H1 (cell line): Measurements from ENCODE around the gene CIITA. TPM values are rescaled to one million over a fixed set of nuclear protein-coding genes. Genes with fewer than 3 reads are reported as not detected.

Experiments used
- CTCF ChIA-PET: fragments of 300-600 bp; sonication (Branson Sonifier 250); formaldehyde crosslinking; loops from one replicate; lab custom pipeline; 2021; ENCODE audit not compliant: partially characterized antibody; lab: Charles Lee
- POLR2A ChIA-PET: fragments of 300-600 bp; sonication (Branson Sonifier 250); formaldehyde crosslinking; loops from one replicate; lab custom pipeline; 2021; ENCODE audit warnings: inconsistent platforms; ENCODE audit not compliant: partially characterized antibody; lab: Charles Lee
- DNase-seq, 2 experiments: peaks; one replicate each; pipeline versions ENCODE4 v3.0.0 to v3.0.0-alpha.2; 2010 to 2022; ENCODE audit warnings: low spot score in 2 of 2, low read depth in 1 of 2, mixed read lengths in 1 of 2
- FAIRE-seq: peaks from 2 replicates; lab custom pipeline; 2011; peaks lifted over from hg19 to GRCh38; lab: Jason Lieb, UNC
- H2AFZ ChIP-seq: 2 replicates; pipeline ENCODE4 v1.8.1; 2012; ENCODE audit warnings: low read length, inconsistent platforms
- H2AK5ac ChIP-seq: 2 replicates; pipeline ENCODE4 v1.6.1; 2013; ENCODE audit warnings: low read depth, low read length
- H2BK120ac ChIP-seq: replicated peaks from 2 replicates; pipeline ENCODE3; 2013; ENCODE audit warnings: low read depth, low read length, inconsistent platforms
- H2BK12ac ChIP-seq: 2 replicates; pipeline ENCODE4 v1.6.1; 2013; ENCODE audit warnings: low read depth, low read length
- H2BK15ac ChIP-seq: 2 replicates; pipeline ENCODE4 v1.6.1; 2013; ENCODE audit warnings: low read length
- H2BK20ac ChIP-seq: 2 replicates; pipeline ENCODE4 v1.6.1; 2013; ENCODE audit warnings: low read length
- H2BK5ac ChIP-seq: 2 replicates; pipeline ENCODE4 v1.6.1; 2013; ENCODE audit warnings: low read depth, low read length
- H3K14ac ChIP-seq: 2 replicates; pipeline ENCODE4 v1.6.1; 2013; ENCODE audit warnings: inconsistent platforms; ENCODE audit not compliant: insufficient read length
- H3K18ac ChIP-seq: 2 replicates; pipeline ENCODE4 v1.6.1; 2013; ENCODE audit warnings: low read length; ENCODE audit errors: extremely low read depth
- H3K23ac ChIP-seq: 2 replicates; pipeline ENCODE4 v1.6.1; 2013; ENCODE audit warnings: inconsistent platforms; ENCODE audit not compliant: insufficient read length
- H3K23me2 ChIP-seq: 2 replicates; pipeline ENCODE4 v1.6.1; 2013; ENCODE audit warnings: low read depth, low read length
- H3K27ac ChIP-seq: 2 replicates; pipeline ENCODE4 v1.6.1; 2011; ENCODE audit warnings: low read depth, low read length, inconsistent platforms
- H3K27me3 ChIP-seq, 4 experiments: replicated peaks in 1 of 4; 1 replicate in 1 of 4; 2 replicates in 3 of 4; pipeline versions ENCODE4 v1.6.1 to v1.8.1; 2011 to 2013; ENCODE audit warnings: low read length in 3 of 4, mild to moderate bottlenecking in 3 of 4, inconsistent platforms in 2 of 4, mixed read lengths in 2 of 4, moderate library complexity in 1 of 4; ENCODE audit not compliant: control insufficient read depth in 3 of 4, insufficient read depth in 3 of 4; ENCODE audit errors: extremely low read depth in 1 of 4
- H3K36me3 ChIP-seq, 4 experiments: 2 replicates each; pipeline versions ENCODE4 v1.6.1 to v1.8.1; 2011 to 2013; ENCODE audit warnings: mild to moderate bottlenecking in 4 of 4, low read length in 3 of 4, moderate library complexity in 2 of 4, control low read depth in 1 of 4, inconsistent platforms in 1 of 4; ENCODE audit not compliant: insufficient read depth in 4 of 4, control insufficient read depth in 2 of 4
- H3K4ac ChIP-seq: replicated peaks from 2 replicates; pipeline ENCODE3; 2013; ENCODE audit warnings: low read length, low read depth, mixed read lengths, inconsistent platforms; ENCODE audit not compliant: insufficient read length
- H3K4me1 ChIP-seq, 4 experiments: replicated peaks in 1 of 4; 1 replicate in 1 of 4; 2 replicates in 3 of 4; pipeline versions ENCODE4 v1.6.1 to v1.8.1; 2011 to 2013; ENCODE audit warnings: low read length in 3 of 4, inconsistent platforms in 2 of 4, mixed read lengths in 1 of 4; ENCODE audit not compliant: insufficient read depth in 4 of 4, control insufficient read depth in 3 of 4
- H3K4me2 ChIP-seq, 2 experiments: 2 replicates each; pipeline versions ENCODE4 v1.6.1 to v1.8.1; 2011 to 2013; ENCODE audit warnings: low read depth in 2 of 2, low read length in 2 of 2, control low read depth in 1 of 2, inconsistent platforms in 1 of 2, mild to moderate bottlenecking in 1 of 2; ENCODE audit not compliant: insufficient read depth in 1 of 2
- H3K4me3 ChIP-seq, 4 experiments: fragments of 200-600, 300-600 bp in 1 of 4; sonication (generic), shearing (Covaris generic), sonication (Bioruptor Twin) in 1 of 4; 2 replicates each; pipeline versions ENCODE4 v1.5.1 to v1.8.1; 2011 to 2016; ENCODE audit warnings: low read length in 4 of 4, low read depth in 3 of 4, control low read depth in 2 of 4, inconsistent platforms in 2 of 4, mild to moderate bottlenecking in 2 of 4, mixed read lengths in 1 of 4, moderate library complexity in 1 of 4; ENCODE audit not compliant: insufficient read depth in 2 of 4; ENCODE audit errors: extremely low read depth in 1 of 4
- H3K56ac ChIP-seq: replicated peaks from 2 replicates; pipeline ENCODE3; 2013; ENCODE audit warnings: low read depth, mild to moderate bottlenecking, mixed read lengths, low read length, inconsistent platforms; ENCODE audit not compliant: insufficient read length
- H3K79me1 ChIP-seq: 2 replicates; pipeline ENCODE4 v1.6.1; 2013; ENCODE audit warnings: low read depth, low read length, control low read depth
- H3K79me2 ChIP-seq, 2 experiments: 2 replicates each; pipeline versions ENCODE4 v1.6.1 to v1.8.1; 2012 to 2013; ENCODE audit warnings: low read length in 2 of 2, mild to moderate bottlenecking in 2 of 2, inconsistent platforms in 1 of 2; ENCODE audit not compliant: insufficient read depth in 2 of 2, control insufficient read depth in 1 of 2
- H3K9ac ChIP-seq, 4 experiments: replicated peaks in 1 of 4; 1 replicate in 1 of 4; 2 replicates in 3 of 4; pipeline versions ENCODE4 v1.6.1 to v1.8.1; 2011 to 2013; ENCODE audit warnings: low read depth in 3 of 4, low read length in 3 of 4, control low read depth in 2 of 4, mild to moderate bottlenecking in 2 of 4, moderate library complexity in 2 of 4, inconsistent platforms in 1 of 4; ENCODE audit errors: extremely low read depth in 1 of 4
- H3K9me3 ChIP-seq, 2 experiments: 2 replicates each; pipeline versions ENCODE4 v1.6.1 to v1.8.1; 2012 to 2013; ENCODE audit warnings: mild to moderate bottlenecking in 2 of 2, moderate library complexity in 2 of 2, control low read depth in 1 of 2, inconsistent platforms in 1 of 2, low read depth in 1 of 2, low read length in 1 of 2, mixed read lengths in 1 of 2; ENCODE audit not compliant: insufficient read depth in 2 of 2
- H4K20me1 ChIP-seq, 2 experiments: replicated peaks in 1 of 2; 2 replicates each; pipeline versions ENCODE3 to v1.8.1; 2011 to 2013; ENCODE audit warnings: inconsistent platforms in 2 of 2, low read length in 2 of 2, mild to moderate bottlenecking in 1 of 2; ENCODE audit not compliant: insufficient read depth in 2 of 2, control insufficient read depth in 1 of 2
- H4K5ac ChIP-seq: 2 replicates; pipeline ENCODE4 v1.6.1; 2013; ENCODE audit warnings: low read length, low read depth, mixed read lengths, inconsistent platforms; ENCODE audit not compliant: insufficient read length
- H4K8ac ChIP-seq: 2 replicates; pipeline ENCODE4 v1.8.0; 2013; ENCODE audit warnings: mild to moderate bottlenecking, moderate library complexity, low read length, inconsistent platforms; ENCODE audit not compliant: insufficient read depth; ENCODE audit errors: extremely low read depth
- H4K91ac ChIP-seq: replicated peaks from 2 replicates; pipeline ENCODE3; 2013; ENCODE audit warnings: low read length, mixed read lengths, inconsistent platforms; ENCODE audit not compliant: insufficient read length
- CBX8 ChIP-seq: fragments of 300-800, 300-1000 bp; sonication (generic); IDR thresholded peaks from 2 replicates; pipeline ENCODE4 v1.7.1; 2016; ENCODE audit warnings: low read depth, low read length, borderline replicate concordance
- JUN ChIP-seq: IDR thresholded peaks from 2 replicates; pipeline ENCODE4 v1.6.1; 2011; ENCODE audit warnings: low read depth, mild to moderate bottlenecking, improper control_type of control experiment, low read length
- POLR2A ChIP-seq, 2 experiments: IDR thresholded peaks; 1 replicate in 1 of 2; 2 replicates in 1 of 2; pipeline ENCODE4 v1.6.1; 2011; ENCODE audit warnings: low read depth in 2 of 2, low read length in 2 of 2, mild to moderate bottlenecking in 2 of 2; ENCODE audit errors: control extremely low read depth in 1 of 2
- RNF2 ChIP-seq: fragments of 200-900, 300-1000 bp; sonication (generic); IDR thresholded peaks from 2 replicates; pipeline ENCODE4 v1.7.1; 2016; ENCODE audit warnings: borderline replicate concordance, low read depth, mild to moderate bottlenecking, antibody characterized with exemption, low read length; ENCODE audit not compliant: poor library complexity, severe bottlenecking; ENCODE audit errors: missing control alignments
- SP2 ChIP-seq: IDR thresholded peaks from 2 replicates; pipeline ENCODE4 v1.6.1; 2012; ENCODE audit warnings: mild to moderate bottlenecking, low read length, inconsistent platforms
- WGBS, 2 experiments: shearing (Covaris generic) in 1 of 2; methylation state at CpG; one replicate each; pipeline versions ENCODE4 v1.1.6 to v1.1.7; 2013 to 2015; ENCODE audit warnings: low lambda C conversion rate in 2 of 2, mixed read lengths in 2 of 2, inconsistent platforms in 1 of 2, low coverage in 1 of 2, missing lambda C conversion rate in 1 of 2; ENCODE audit not compliant: insufficient replicate concordance in 2 of 2, insufficient coverage in 1 of 2, insufficient read length in 1 of 2; ENCODE audit errors: extremely low coverage in 1 of 2, missing lambda C conversion rate in 1 of 2; 5-methylcytosine and 5-hydroxymethylcytosine counted together
- polyA plus RNA-seq, 7 experiments: library from polyadenylated mRNA; depleted of rRNA in 3 of 7; stranded (reverse) in 5 of 7; unstranded in 2 of 7; fragments of >200 nt in 5 of 7; fragments of 200-250 nt in 2 of 7; gene quantifications; 1 replicate in 5 of 7; 2 replicates in 1 of 7; 4 replicates in 1 of 7; pipeline versions ENCODE4 v1.2.1 to v1.2.3, GENCODE V29; 2011 to 2013; ENCODE audit warnings: missing spikeins in 2 of 7, mixed read lengths in 2 of 7
- total RNA-seq: library from RNA; stranded (reverse); fragmentation: NEBNext Ultra II Directional; extraction: Animal tissue kit (Norgen Biotek cat#: 25700); gene quantifications from 2 replicates; pipeline ENCODE4 v1.2.1, GENCODE V29; 2021
- TF ChIP-seq, protein P1 (sequence below): IDR thresholded peaks from 2 replicates; pipeline ENCODE4 v1.6.1; 2012; ENCODE audit warnings: inconsistent platforms

The CIITA gene
- total and polyA plus RNA-seq, 2 of the 8 experiments (the other 6 are each of a cell fraction or from before 2014, with no cell fraction given): 0.07 to 0.17 TPM

DNA sequence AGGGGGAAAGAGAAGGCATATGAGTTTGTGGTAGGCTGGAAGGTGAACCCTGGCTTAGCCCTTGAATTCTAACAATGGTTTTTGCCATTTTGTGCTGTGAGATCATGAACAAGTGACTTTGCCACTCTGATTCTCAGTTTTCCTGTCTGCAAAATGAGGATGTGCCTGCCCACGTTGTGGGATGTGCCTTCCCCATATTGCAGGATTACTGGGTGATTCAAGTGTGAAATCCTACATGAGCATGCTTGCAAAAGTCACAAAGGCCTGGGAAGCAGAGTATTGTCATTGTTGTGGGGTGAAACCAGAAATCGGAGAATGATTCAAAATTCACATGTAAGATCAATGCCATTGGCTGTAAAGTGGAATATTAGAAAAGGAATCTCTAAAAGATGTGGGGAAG, 29.8 kb upstream of the CIITA start:
- Histone ChIP-seq H3K4me3 (no peak overlapping the region), H3K18ac (no peak overlapping the region), H3K14ac (no peak overlapping the region), H2BK20ac (no peak overlapping the region), H2AK5ac (no peak overlapping the region), H2BK12ac (no peak overlapping the region), H3K27ac (no peak overlapping the region), H3K36me3 (no peaks in the 10 kb centered on the region), H2BK5ac (no peak overlapping the region), H3K9me3 (no peaks in the 10 kb centered on the region), H3K23ac (no peak overlapping the region), H3K4ac (no peak overlapping the region), H2BK120ac (no peak overlapping the region), H2AFZ (no peak overlapping the region), H3K79me2 (no peaks in the 10 kb centered on the region), H3K79me1 (no peaks in the 10 kb centered on the region), H3K56ac (no peak overlapping the region), H3K9ac (no peak overlapping the region), H3K4me1 (no peaks in the 10 kb centered on the region), H4K5ac (no peak overlapping the region), H2BK15ac (no peak overlapping the region), H4K8ac (no peak overlapping the region), H4K20me1 (no peaks in the 10 kb centered on the region), H3K23me2 (no peaks in the 10 kb centered on the region), H3K27me3 (no peaks in the 10 kb centered on the region), H3K4me2 (no peak overlapping the region), H4K91ac (no peak overlapping the region)
- FAIRE-seq (no peak), DNase-seq (no peak)
- ChIA-PET CTCF (interaction anchor here (1.2 to 1.3 kb wide), 2 partner anchors 10 to 72 kb away, joined by 3 to 4 read pairs; no protein-coding TSS in a partner anchor), POLR2A (no interaction called here)
- 74% methylated on average over 2 of the region's 2 CpGs; no CpG with 5 or more reads in 1 of the 2 experiments for WGBS, 2 experiments
- TF ChIP-seq, protein P1, sequence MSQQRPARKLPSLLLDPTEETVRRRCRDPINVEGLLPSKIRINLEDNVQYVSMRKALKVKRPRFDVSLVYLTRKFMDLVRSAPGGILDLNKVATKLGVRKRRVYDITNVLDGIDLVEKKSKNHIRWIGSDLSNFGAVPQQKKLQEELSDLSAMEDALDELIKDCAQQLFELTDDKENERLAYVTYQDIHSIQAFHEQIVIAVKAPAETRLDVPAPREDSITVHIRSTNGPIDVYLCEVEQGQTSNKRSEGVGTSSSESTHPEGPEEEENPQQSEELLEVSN: no peak
- TF ChIP-seq JUN (no peak), CBX8 (no peak), RNF2 (no peak), SP2 (no peak), POLR2A (IDR thresholded peaks at IDR 0.05; ENCODE audit: control extremely low read depth in 1 of 2, low read depth in 2 of 2, low read length in 2 of 2) (no peak)
